ENCODE results near the gene ATP2C2.
A peak's percentile ranks its signal among the peaks of the same experiment; 100 is the strongest.
"Not testable (repeated sequence)": the region's sequence is repeated elsewhere in the genome, so short reads cannot be mapped to it uniquely, and the experiment has no call there.

Gene ATP2C2

DNA sequence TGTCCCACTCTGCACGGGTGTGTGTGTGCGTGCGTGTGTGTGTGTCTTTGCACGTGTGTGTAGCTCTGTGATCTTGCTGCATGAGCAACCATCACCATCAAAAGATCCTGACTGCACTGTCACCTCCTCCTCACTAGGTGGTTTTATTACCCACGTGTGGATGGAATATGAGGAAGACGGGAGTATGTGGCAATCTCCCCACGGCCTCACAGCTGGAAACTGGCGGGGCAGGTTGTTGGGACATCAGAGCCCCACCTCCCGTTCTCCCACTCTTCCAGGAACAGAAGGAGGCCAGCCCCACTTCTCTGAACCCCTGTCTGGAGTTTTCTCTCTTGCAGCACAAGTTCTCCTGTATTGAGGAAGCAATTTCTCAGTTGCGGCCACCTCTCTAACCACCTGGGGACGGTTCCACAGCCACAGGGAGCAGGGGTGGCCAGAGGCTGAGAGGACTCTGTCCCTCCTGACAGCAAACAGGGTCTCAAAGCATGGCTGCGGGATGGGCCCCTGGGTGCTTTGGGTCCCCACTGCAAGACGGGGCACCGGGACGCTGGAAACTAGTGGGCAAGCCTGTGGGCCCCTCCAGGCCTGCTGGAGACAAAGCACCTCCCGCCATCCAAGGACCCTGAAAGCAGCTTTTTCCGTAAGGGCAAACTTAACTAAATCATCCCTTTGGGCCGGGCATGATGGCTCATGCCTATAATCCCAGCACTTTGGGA lies 27.9 kb upstream of the ATP2C2 start:
- DNase-seq (ENCODE audit: low read depth), result peak; percentile 13
- TF ChIP-seq, protein P1, sequence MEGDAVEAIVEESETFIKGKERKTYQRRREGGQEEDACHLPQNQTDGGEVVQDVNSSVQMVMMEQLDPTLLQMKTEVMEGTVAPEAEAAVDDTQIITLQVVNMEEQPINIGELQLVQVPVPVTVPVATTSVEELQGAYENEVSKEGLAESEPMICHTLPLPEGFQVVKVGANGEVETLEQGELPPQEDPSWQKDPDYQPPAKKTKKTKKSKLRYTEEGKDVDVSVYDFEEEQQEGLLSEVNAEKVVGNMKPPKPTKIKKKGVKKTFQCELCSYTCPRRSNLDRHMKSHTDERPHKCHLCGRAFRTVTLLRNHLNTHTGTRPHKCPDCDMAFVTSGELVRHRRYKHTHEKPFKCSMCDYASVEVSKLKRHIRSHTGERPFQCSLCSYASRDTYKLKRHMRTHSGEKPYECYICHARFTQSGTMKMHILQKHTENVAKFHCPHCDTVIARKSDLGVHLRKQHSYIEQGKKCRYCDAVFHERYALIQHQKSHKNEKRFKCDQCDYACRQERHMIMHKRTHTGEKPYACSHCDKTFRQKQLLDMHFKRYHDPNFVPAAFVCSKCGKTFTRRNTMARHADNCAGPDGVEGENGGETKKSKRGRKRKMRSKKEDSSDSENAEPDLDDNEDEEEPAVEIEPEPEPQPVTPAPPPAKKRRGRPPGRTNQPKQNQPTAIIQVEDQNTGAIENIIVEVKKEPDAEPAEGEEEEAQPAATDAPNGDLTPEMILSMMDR (IDR thresholded peaks at IDR 0.05; ENCODE audit: low read length, missing control alignments), result no peak
- no peak overlapping the region for H3K4me3 ChIP-seq (replicated peaks; ENCODE audit: low read depth, low read length)

DNA sequence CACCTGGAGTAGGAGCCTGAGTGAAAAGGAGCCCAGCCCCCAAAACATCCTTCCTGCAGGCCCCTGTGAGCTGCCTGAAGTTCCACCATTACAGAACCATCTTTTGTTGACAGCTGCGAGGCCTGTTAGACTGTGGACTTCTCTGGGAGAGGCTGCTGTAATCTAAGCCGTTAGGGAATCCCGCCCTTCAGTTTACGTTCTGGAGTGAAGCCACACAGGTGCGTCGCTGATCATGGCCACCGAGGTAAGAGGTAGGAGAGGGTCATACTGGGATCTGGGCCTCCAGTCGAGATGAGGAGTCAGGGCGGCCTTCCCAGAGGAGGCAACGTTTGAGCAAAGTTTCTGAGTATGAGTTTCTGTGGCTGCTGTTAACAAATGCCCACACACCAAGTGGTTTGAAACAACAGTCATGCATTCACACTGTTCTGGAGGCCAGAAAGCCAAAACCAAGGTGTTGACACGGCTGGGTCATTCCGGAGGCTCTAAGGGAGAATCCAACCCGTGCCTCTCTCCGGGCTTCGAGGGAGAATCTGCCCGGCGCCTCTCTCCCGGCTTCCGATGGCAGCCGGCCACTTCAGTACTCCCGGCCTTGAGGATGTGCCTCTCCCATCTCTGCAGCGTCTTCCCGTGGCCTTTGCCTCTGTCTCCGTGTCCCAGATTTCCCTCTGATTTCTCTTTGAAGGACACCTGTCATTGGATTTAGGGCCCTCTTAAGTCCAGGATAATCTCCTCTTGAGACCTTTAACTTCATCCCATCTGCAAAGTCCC lies 26.6 kb upstream of the ATP2C2 start:
- TF ChIP-seq, protein P1 (IDR thresholded peaks at IDR 0.05; ENCODE audit: low read length, missing control alignments), result no peak
- no peak for DNase-seq (ENCODE audit: low read depth)
- H3K4me3 ChIP-seq (replicated peaks; ENCODE audit: low read depth, low read length), result no peak overlapping the region

DNA sequence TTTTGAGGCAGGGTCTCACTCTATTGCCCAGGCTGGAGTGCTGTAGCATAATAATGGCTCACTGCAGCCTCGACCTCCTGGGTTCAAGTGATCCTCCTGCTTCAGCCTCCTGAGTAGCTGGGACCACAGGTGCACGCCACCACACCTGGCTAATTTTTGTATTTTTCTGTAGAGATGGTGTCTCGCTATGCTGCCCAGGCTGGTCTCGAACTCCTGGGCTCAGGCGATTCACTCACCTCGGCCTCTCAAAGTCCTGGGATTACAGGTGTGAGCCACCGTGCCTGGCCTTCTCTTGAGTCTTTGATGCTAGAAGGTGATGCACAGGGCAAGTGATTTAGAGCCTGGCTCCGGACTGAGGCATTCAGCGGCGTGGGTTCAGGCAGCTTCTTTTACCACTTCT lies 24.5 kb upstream of the ATP2C2 start:
- not testable (repeated sequence) for DNase-seq (ENCODE audit: low read depth); H3K4me3 ChIP-seq (replicated peaks; ENCODE audit: low read depth, low read length)

DNA sequence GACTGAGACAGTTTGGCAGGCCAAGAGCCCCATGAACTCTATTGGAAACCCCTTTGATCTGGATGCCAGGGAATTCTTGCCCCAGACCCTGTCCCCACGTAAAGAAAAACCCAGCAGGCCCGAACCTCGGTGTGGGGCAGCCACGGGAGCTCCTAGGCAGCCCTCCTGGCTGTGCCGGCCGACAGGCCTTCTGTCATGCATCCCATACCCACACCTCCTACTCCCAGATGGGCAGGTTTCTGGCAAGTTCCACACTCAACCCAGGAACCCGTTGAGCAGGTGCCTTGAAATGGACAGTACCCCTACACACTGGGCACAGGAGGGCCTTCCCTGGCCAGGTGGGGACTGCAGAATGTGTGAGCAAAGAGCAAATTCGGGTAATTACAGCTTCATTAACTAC lies 23.6 kb upstream of the ATP2C2 start:
- TF ChIP-seq, protein P1 (IDR thresholded peaks at IDR 0.05; ENCODE audit: low read length, missing control alignments), result no peak
- no peak overlapping the region for H3K4me3 ChIP-seq (replicated peaks; ENCODE audit: low read depth, low read length)

DNA sequence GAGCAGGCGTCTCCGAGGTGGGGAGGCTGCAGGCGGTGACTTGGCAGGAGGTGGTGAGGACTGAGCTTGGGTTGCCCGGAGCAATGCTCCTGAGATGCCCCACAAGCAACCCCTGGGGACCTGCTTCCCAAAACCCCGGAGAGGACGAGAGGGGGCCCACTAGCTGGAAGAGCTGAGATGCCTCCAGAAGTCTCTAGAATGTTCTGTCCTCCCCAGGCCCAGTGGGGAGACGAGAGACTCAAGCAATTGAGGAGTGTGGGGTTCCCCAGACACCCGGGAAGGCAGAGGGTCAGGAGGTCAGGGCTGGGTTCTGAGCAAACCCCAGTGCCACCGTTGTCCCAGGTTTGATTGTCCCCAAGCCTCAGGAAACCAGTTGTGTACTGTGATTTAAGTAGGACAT lies 21.2 kb upstream of the ATP2C2 start:
- no peak for DNase-seq (ENCODE audit: low read depth)
- TF ChIP-seq, protein P1 (IDR thresholded peaks at IDR 0.05; ENCODE audit: low read length, missing control alignments), result no peak
- H3K4me3 ChIP-seq (replicated peaks; ENCODE audit: low read depth, low read length), result no peak overlapping the region

More for the DNA sequence above, 23.6 kb upstream of the ATP2C2 start:
- DNase-seq (ENCODE audit: low read depth), result no peak

DNA sequence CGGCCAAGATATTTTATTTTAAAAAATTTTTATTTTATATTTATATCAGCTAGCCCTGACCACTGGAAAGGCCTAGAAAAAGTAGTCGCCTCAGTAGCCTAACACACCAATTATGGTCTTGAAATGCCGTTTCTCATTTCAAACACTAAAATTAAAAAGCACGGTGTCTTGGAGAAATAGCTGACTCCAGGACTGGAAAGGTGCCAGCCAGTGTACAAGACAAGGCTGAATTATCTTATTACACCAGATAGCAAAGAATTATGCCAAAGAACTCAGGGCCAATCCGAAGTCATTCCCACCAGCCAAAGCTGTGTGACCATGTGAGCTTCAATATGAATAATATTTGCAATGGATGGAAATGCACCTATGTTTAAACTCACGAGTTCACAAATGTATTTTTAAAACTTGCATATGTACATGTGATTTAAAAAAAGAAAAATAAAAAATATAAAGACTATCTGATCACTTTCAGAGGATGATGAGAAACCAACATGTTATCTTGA lies 19.9 kb upstream of the ATP2C2 start:
- TF ChIP-seq, protein P1 (IDR thresholded peaks at IDR 0.05; ENCODE audit: low read length, missing control alignments), result no peak
- DNase-seq (ENCODE audit: low read depth), result no peak

DNA sequence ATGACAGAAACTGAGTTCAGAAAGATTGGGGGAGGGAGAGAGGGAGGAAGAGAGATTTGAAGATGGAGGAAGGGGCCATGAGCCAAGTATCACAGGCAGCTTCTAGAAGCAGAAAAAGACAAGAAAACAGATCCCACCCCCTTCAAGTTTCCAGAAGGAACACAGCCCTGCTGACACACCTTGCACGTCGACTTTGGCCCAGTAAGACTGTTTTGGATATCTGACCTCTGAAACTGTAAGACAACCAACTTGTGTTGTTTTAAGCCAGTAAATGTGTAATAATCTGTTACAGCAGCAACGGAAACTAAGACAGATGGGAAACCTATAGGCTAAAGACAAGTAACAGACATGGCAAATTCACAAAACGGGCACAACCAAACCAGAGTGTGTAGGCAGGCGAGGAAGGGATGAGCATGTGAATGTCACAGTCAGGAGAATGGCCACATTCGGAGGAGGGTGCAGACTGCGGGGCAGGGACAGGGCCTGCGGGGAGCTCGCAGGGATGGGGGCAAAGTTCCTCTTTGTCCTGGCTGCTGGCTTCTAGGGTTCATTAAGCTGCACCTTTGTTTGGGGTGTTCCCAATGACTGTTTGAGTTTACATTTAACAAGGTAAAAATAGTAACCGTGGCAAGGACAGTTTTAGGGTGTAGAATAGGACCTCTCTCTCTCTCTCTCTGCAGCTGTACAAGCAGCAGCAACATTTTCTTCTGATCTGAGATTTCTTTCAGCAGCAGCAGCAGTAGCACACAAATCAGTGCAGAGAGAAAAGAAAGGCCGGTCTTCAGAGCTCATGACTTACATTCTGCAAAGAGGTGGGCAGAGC lies 18.3 kb upstream of the ATP2C2 start:
- no peak for DNase-seq (ENCODE audit: low read depth)
- no peak overlapping the region for H3K4me3 ChIP-seq (replicated peaks; ENCODE audit: low read depth, low read length)
- TF ChIP-seq, protein P1 (IDR thresholded peaks at IDR 0.05; ENCODE audit: low read length, missing control alignments), result no peak

More for the DNA sequence above, 19.9 kb upstream of the ATP2C2 start:
- H3K4me3 ChIP-seq (replicated peaks; ENCODE audit: low read depth, low read length), result no peak overlapping the region

All from fibroblast of pulmonary artery (primary cell).